Sigmoid colon (tissue), 7 donors: ENCODE results near the gene MCOLN2. TPM values are rescaled to one million over a fixed set of nuclear protein-coding genes. Genes with fewer than 3 reads are reported as not detected.

Experiments
- DNase-seq: peaks from one replicate; pipeline ENCODE4 v3.0.0-alpha.2; 2019
- H3K27ac ChIP-seq, 4 donors: fragments of 200-600 bp; sonication (generic); one replicate each; pipeline ENCODE4 v1.5.1; 2016 to 2019; ENCODE audit warnings: mild to moderate bottlenecking in 1 of 4
- H3K27me3 ChIP-seq, 3 donors: fragments of 200-600 bp; sonication (generic); one replicate each; pipeline ENCODE4 v1.5.1; 2019; ENCODE audit warnings: mild to moderate bottlenecking in 1 of 3
- H3K36me3 ChIP-seq, 4 donors: fragments of 200-600 bp; sonication (generic); one replicate each; pipeline ENCODE4 v1.5.1; 2016 to 2019
- H3K4me1 ChIP-seq, 4 donors: fragments of 200-600 bp; sonication (generic); one replicate each; pipeline ENCODE4 v1.5.1; 2017 to 2019
- H3K4me3 ChIP-seq, 4 donors: fragments of 200-600 bp; sonication (generic); one replicate each; pipeline ENCODE4 v1.5.1; 2017 to 2019; ENCODE audit warnings: mild to moderate bottlenecking in 2 of 4, moderate library complexity in 1 of 4
- H3K9me3 ChIP-seq, 4 donors: fragments of 200-600 bp in 3 of 4; sonication (generic) in 3 of 4; one replicate each; pipeline versions ENCODE4 v1.5.1 to v1.6.1; 2013 to 2019
- EP300 ChIP-seq, 4 donors: sonication (generic); formaldehyde crosslinking; IDR thresholded peaks; one replicate each; pipeline ENCODE4 v1.6.1; 2017; ENCODE audit warnings: antibody characterized with exemption in 4 of 4
- POLR2A ChIP-seq, 2 donors: fragments of 450-650 bp; IDR thresholded peaks; one replicate each; pipeline ENCODE4 v1.6.1; 2016; ENCODE audit warnings: antibody characterized with exemption in 2 of 2, mild to moderate bottlenecking in 2 of 2, moderate library complexity in 2 of 2
- POLR2AphosphoS5 ChIP-seq, 4 donors: sonication (generic); formaldehyde crosslinking; IDR thresholded peaks; one replicate each; pipeline ENCODE4 v1.6.1; 2017; ENCODE audit warnings: antibody characterized with exemption in 4 of 4
- WGBS, 2 donors: extraction: QIAGEN DNeasy Blood & Tissue Kit; methylation state at CpG; one replicate each; pipeline ENCODE4 v1.1.7; 2013; 5-methylcytosine and 5-hydroxymethylcytosine counted together
- intact Hi-C: fragments of 100-400 bp; cut with DNase I; formaldehyde crosslinking; loops from one replicate; pipeline ENCODE4 v1.15.1; 2023
- polyA plus RNA-seq, 3 donors: library from polyadenylated mRNA; stranded (reverse); fragments of 200-250 nt; gene quantifications; one replicate each; pipeline ENCODE4 v1.2.3, GENCODE V29; 2013
- total RNA-seq, 4 donors: library from RNA; depleted of rRNA; stranded (reverse); fragments of >200 nt; gene quantifications; one replicate each; pipeline ENCODE4 v1.1.0, GENCODE V29; 2016
- TF ChIP-seq, protein P1 (sequence below), 4 experiments: fragments of 450-650 bp in 3 of 4; fragments of 200-600 bp in 1 of 4; IDR thresholded peaks; one replicate each; pipeline ENCODE4 v1.5.1; 2016 to 2019; ENCODE audit warnings: antibody characterized with exemption in 4 of 4, mild to moderate bottlenecking in 3 of 4, moderate library complexity in 2 of 4
- donor health status: healthy with polysubstance abuse.
- donor health status: Bipolar disorder and iron deficiency.
- donor health status: healthy.

MCOLN2 gene
- total and polyA plus RNA-seq, 7 donors = 0.54 to 15.0 (median 4.9) TPM

DNA sequence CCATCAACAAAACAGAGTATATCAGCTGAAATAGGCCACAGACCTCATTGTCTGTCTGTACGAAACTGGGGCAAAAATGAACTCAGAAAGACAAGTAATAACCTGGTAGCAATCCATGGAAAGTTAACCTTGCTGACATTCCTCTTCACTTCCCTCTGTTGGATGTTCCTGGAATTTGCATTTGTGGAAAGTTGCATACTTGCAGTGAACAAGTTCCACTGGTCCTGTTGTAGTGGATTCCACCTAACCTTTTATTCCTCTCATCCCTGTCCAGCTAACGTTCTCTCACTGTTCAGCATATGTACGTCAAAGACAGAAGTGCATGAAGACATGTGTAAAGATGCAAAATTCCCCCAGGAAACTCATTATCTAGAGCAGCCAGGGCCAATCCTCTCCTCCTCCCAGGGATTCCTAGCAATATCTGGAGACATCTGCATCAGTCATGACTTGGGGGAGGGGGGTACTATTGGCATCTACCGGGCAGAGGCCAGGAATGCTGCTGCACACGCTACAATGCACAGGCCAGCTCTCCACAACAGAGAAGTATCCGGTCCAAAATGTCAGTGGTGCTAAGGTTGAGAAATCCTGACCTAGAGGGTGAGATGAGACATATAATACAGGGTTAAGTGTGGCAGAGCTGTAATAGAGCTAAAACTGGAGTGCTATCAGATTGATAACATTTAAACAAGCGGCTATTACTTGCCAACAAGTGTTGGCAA, 112.1 kb downstream of the MCOLN2 start:
- Histone ChIP-seq H3K9me3 (no peaks in the 10 kb centered on the region), H3K36me3 (no peaks in the 10 kb centered on the region), H3K27me3 (no peaks in the 10 kb centered on the region), H3K4me1 (no peaks in the 10 kb centered on the region), H3K4me3 (no peak overlapping the region), H3K27ac (no peak overlapping the region)
- TF ChIP-seq, protein P1, sequence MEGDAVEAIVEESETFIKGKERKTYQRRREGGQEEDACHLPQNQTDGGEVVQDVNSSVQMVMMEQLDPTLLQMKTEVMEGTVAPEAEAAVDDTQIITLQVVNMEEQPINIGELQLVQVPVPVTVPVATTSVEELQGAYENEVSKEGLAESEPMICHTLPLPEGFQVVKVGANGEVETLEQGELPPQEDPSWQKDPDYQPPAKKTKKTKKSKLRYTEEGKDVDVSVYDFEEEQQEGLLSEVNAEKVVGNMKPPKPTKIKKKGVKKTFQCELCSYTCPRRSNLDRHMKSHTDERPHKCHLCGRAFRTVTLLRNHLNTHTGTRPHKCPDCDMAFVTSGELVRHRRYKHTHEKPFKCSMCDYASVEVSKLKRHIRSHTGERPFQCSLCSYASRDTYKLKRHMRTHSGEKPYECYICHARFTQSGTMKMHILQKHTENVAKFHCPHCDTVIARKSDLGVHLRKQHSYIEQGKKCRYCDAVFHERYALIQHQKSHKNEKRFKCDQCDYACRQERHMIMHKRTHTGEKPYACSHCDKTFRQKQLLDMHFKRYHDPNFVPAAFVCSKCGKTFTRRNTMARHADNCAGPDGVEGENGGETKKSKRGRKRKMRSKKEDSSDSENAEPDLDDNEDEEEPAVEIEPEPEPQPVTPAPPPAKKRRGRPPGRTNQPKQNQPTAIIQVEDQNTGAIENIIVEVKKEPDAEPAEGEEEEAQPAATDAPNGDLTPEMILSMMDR (IDR thresholded peaks at IDR 0.05) = no peak
- TF ChIP-seq EP300 (IDR thresholded peaks at IDR 0.05) (no peak), POLR2AphosphoS5 (IDR thresholded peaks at IDR 0.05) (no peak), POLR2A (IDR thresholded peaks at IDR 0.05) (no peak)
- intact Hi-C loops = no loop called here
- WGBS, 2 donors = 65 to 92% methylated on average over 7 of the region's 7 CpGs
- no peak for DNase-seq

DNA sequence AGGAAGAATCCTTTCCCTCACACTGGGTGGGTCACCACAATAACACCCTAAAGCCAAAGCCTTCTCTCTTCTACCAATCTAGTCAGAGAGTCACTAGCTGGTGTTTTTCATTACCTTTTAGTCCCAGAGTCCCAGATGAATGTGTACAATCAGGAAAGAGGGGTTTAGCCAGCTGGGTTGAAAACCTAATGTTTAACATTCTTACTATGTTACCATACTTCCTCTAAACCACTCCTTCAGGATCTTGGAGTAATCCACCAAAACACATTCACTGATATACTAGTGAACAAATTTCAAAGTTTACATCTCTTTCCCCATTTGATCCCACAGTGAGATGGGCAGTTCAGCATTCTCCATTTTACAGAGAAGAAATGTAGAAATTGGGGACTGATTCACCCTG, 113.6 kb downstream of the MCOLN2 start:
- Histone ChIP-seq H3K27ac (no peak overlapping the region), H3K4me3 (no peak overlapping the region), H3K36me3 (no peaks in the 10 kb centered on the region), H3K9me3 (no peaks in the 10 kb centered on the region), H3K4me1 (no peaks in the 10 kb centered on the region), H3K27me3 (no peaks in the 10 kb centered on the region)
- no peak for DNase-seq
- TF ChIP-seq EP300 (IDR thresholded peaks at IDR 0.05) (no peak), POLR2A (IDR thresholded peaks at IDR 0.05) (no peak), POLR2AphosphoS5 (IDR thresholded peaks at IDR 0.05) (no peak)
- TF ChIP-seq, protein P1 (IDR thresholded peaks at IDR 0.05) = no peak
- intact Hi-C loops = no loop called here

DNA sequence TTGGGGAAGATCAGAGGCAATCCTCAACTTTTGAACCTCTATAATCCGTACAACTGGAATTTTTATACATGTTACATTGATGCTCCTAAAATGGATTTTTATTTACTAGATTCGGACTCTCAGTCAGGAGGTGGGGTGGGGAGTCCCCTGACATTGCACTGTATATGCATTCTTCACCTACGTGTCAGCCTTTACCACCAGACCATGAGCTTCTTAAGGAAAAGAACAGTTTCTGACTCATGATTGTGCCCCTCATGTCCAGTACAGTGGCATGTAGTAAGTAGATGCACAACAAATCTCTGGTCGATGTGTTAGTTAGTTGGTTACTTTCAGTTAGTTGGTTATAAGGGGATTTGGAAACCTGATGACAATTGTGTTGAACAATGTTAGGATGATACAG, 119.3 kb downstream of the MCOLN2 start:
- Histone ChIP-seq H3K4me1 (no peaks in the 10 kb centered on the region), H3K9me3 (no peaks in the 10 kb centered on the region), H3K27ac (no peak overlapping the region), H3K4me3 (no peak overlapping the region), H3K36me3 (no peaks in the 10 kb centered on the region), H3K27me3 (no peaks in the 10 kb centered on the region)
- DNase-seq = no peak
- 90 to 91% methylated on average over 4 of the region's 4 CpGs for WGBS, 2 donors
- intact Hi-C loops = no loop called here
- no peak for TF ChIP-seq POLR2AphosphoS5 (IDR thresholded peaks at IDR 0.05)
- TF ChIP-seq POLR2A (IDR thresholded peaks at IDR 0.05) = no peak
- TF ChIP-seq, protein P1 (IDR thresholded peaks at IDR 0.05) = no peak
- TF ChIP-seq EP300 (IDR thresholded peaks at IDR 0.05) = no peak

DNA sequence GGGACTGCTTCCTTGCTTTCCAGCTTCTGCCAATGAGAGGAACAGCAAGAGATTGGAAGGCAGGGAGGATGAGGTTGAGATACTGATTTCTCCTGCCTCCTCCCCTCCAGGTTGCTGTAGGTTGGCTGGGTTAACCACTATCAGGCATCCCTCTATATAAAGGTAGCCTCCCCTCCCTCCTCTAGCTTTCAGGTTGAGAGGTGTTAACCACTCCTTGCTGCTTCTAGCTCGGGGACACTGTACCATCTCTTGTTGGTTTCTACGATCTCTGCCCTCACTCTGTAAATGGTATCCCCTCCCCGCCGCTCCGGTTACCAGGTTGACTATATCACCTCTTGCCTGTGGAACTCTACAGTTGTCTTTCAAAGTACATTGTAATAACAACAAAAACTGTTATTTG, 120.6 kb downstream of the MCOLN2 start:
- no peaks in the 10 kb centered on the region for H3K9me3 ChIP-seq

More for the DNA sequence above, 120.6 kb downstream of the MCOLN2 start:
- Histone ChIP-seq H3K36me3 (no peaks in the 10 kb centered on the region), H3K27me3 (no peaks in the 10 kb centered on the region), H3K4me3 (no peak overlapping the region), H3K27ac (no peak overlapping the region), H3K4me1 (no peaks in the 10 kb centered on the region)
- WGBS, 2 donors = 75 to 91% methylated on average over 5 of the region's 5 CpGs
- intact Hi-C loops = no loop called here
- TF ChIP-seq POLR2A (IDR thresholded peaks at IDR 0.05) (no peak), POLR2AphosphoS5 (IDR thresholded peaks at IDR 0.05) (no peak), EP300 (IDR thresholded peaks at IDR 0.05) (no peak)
- TF ChIP-seq, protein P1 (IDR thresholded peaks at IDR 0.05) = no peak
- no peak for DNase-seq

Other genes starting within 250 kb of the MCOLN2 start
- gene LPAR3, start 103.9 kb downstream of the MCOLN2 start, total RNA-seq = not detected
- gene LPAR3, start 103.9 kb downstream of the MCOLN2 start, polyA plus RNA-seq = 1 to 10 TPM in 1 of 3 donors, under 1 TPM in 2; 0.23 to 1.4 (median 0.60) TPM
- gene MCOLN3, start 51.4 kb upstream of the MCOLN2 start, total RNA-seq = 10 to 100 TPM in 1 of 4 donors, 1 to 10 TPM in 3; 1.6 to 10.8 (median 4.2) TPM
- gene MCOLN3, start 51.4 kb upstream of the MCOLN2 start, polyA plus RNA-seq = 1 to 10 TPM in 1 of 3 donors, under 1 TPM in 2; 0.23 to 1.2 (median 0.23) TPM
- gene SYDE2, start 203.9 kb upstream of the MCOLN2 start, total RNA-seq = 10 to 100 TPM; 39.3 to 87.3 (median 54.6) TPM
- gene SYDE2, start 203.9 kb upstream of the MCOLN2 start, polyA plus RNA-seq = 1 to 10 TPM in 2 of 3 donors, under 1 TPM in 1; 0.46 to 2.4 (median 1.2) TPM